ENCODE results near the gene NKAIN2. TPM values are rescaled to one million over a fixed set of nuclear protein-coding genes. Genes with fewer than 3 reads are reported as not detected.
"Not testable (repeated sequence)": the region's sequence is repeated elsewhere in the genome, so short reads cannot be mapped to it uniquely, and the experiment has no call there.

NKAIN2 gene
- total RNA-seq, 1 experiment from 2014 or later = 2.5 TPM

- in situ Hi-C loops (cut with HindIII; ENCODE audit: low pct_unique_long_range_greater_than_20kb, low sequenced_read_pairs) = no loop called here
Measured at GRCh38 chr6:123855506-123855905, 51.8 kb downstream of the NKAIN2 start.

GRCh38 chr6:123859291-123859690 is 55.6 kb downstream of the NKAIN2 start:
- in situ Hi-C loops (cut with HindIII; ENCODE audit: low pct_unique_long_range_greater_than_20kb, low sequenced_read_pairs) = no loop called here
- DNase-seq (ENCODE audit: low read depth) = no peak

More at GRCh38 chr6:123855506-123855905, 51.8 kb downstream of the NKAIN2 start:
- no peak for DNase-seq (ENCODE audit: low read depth)

GRCh38 chr6:123869334-123869733 is 65.7 kb downstream of the NKAIN2 start:
- in situ Hi-C loops (cut with HindIII; ENCODE audit: low pct_unique_long_range_greater_than_20kb, low sequenced_read_pairs) = no loop called here

GRCh38 chr6:123873974-123874373 is 70.3 kb downstream of the NKAIN2 start:
- DNase-seq (ENCODE audit: low read depth) = no peak
- in situ Hi-C loops (cut with HindIII; ENCODE audit: low pct_unique_long_range_greater_than_20kb, low sequenced_read_pairs) = no loop called here

More at GRCh38 chr6:123869334-123869733, 65.7 kb downstream of the NKAIN2 start:
- DNase-seq (ENCODE audit: low read depth) = no peak

- DNase-seq (ENCODE audit: low read depth) = no peak
- in situ Hi-C loops (cut with HindIII; ENCODE audit: low pct_unique_long_range_greater_than_20kb, low sequenced_read_pairs) = no loop called here
Measured at GRCh38 chr6:123875784-123876183, 72.1 kb downstream of the NKAIN2 start.

GRCh38 chr6:123879749-123880148 is 76.1 kb downstream of the NKAIN2 start:
- no peak for DNase-seq (ENCODE audit: low read depth)
- in situ Hi-C loops (cut with HindIII; ENCODE audit: low pct_unique_long_range_greater_than_20kb, low sequenced_read_pairs) = no loop called here

GRCh38 chr6:123888771-123889513 is 85.3 kb downstream of the NKAIN2 start:
- in situ Hi-C loops (cut with HindIII; ENCODE audit: low pct_unique_long_range_greater_than_20kb, low sequenced_read_pairs) = no loop called here
- DNase-seq (ENCODE audit: low read depth) = no peak

- DNase-seq (ENCODE audit: low read depth) = no peak
Measured at GRCh38 chr6:123895346-123895745, 91.7 kb downstream of the NKAIN2 start.

GRCh38 chr6:123895806-123896205 is 92.1 kb downstream of the NKAIN2 start:
- in situ Hi-C loops (cut with HindIII; ENCODE audit: low pct_unique_long_range_greater_than_20kb, low sequenced_read_pairs) = no loop called here

More at GRCh38 chr6:123895346-123895745, 91.7 kb downstream of the NKAIN2 start:
- in situ Hi-C loops (cut with HindIII; ENCODE audit: low pct_unique_long_range_greater_than_20kb, low sequenced_read_pairs) = no loop called here

GRCh38 chr6:123896869-123897268 is 93.2 kb downstream of the NKAIN2 start:
- no peak for DNase-seq (ENCODE audit: low read depth)
- in situ Hi-C loops (cut with HindIII; ENCODE audit: low pct_unique_long_range_greater_than_20kb, low sequenced_read_pairs) = no loop called here

More at GRCh38 chr6:123895806-123896205, 92.1 kb downstream of the NKAIN2 start:
- no peak for DNase-seq (ENCODE audit: low read depth)

GRCh38 chr6:123897965-123898364 is 94.3 kb downstream of the NKAIN2 start:
- no peak for DNase-seq (ENCODE audit: low read depth)
- in situ Hi-C loops (cut with HindIII; ENCODE audit: low pct_unique_long_range_greater_than_20kb, low sequenced_read_pairs) = no loop called here

- in situ Hi-C loops (cut with HindIII; ENCODE audit: low pct_unique_long_range_greater_than_20kb, low sequenced_read_pairs) = no loop called here
- no peak for DNase-seq (ENCODE audit: low read depth)
Measured at GRCh38 chr6:123898665-123899064, 95.0 kb downstream of the NKAIN2 start.

GRCh38 chr6:123899745-123900144 is 96.1 kb downstream of the NKAIN2 start:
- in situ Hi-C loops (cut with HindIII; ENCODE audit: low pct_unique_long_range_greater_than_20kb, low sequenced_read_pairs) = no loop called here
- DNase-seq (ENCODE audit: low read depth) = no peak

GRCh38 chr6:123901436-123901835 is 97.8 kb downstream of the NKAIN2 start:
- DNase-seq (ENCODE audit: low read depth) = no peak
- in situ Hi-C loops (cut with HindIII; ENCODE audit: low pct_unique_long_range_greater_than_20kb, low sequenced_read_pairs) = no loop called here

GRCh38 chr6:123902738-123903313 is 99.2 kb downstream of the NKAIN2 start:
- in situ Hi-C loops (cut with HindIII; ENCODE audit: low pct_unique_long_range_greater_than_20kb, low sequenced_read_pairs) = no loop called here
- DNase-seq (ENCODE audit: low read depth) = no peak

GRCh38 chr6:123904228-123904627 is 100.6 kb downstream of the NKAIN2 start:
- in situ Hi-C loops (cut with HindIII; ENCODE audit: low pct_unique_long_range_greater_than_20kb, low sequenced_read_pairs) = no loop called here
- no peak for DNase-seq (ENCODE audit: low read depth)

- no peak for DNase-seq (ENCODE audit: low read depth)
- in situ Hi-C loops (cut with HindIII; ENCODE audit: low pct_unique_long_range_greater_than_20kb, low sequenced_read_pairs) = no loop called here
Measured at GRCh38 chr6:123908797-123909196, 105.1 kb downstream of the NKAIN2 start.

GRCh38 chr6:123909989-123910388 is 106.3 kb downstream of the NKAIN2 start:
- in situ Hi-C loops (cut with HindIII; ENCODE audit: low pct_unique_long_range_greater_than_20kb, low sequenced_read_pairs) = no loop called here
- no peak for DNase-seq (ENCODE audit: low read depth)

- DNase-seq (ENCODE audit: low read depth) = no peak
- in situ Hi-C loops (cut with HindIII; ENCODE audit: low pct_unique_long_range_greater_than_20kb, low sequenced_read_pairs) = no loop called here
Measured at GRCh38 chr6:123913863-123914262, 110.2 kb downstream of the NKAIN2 start.

- in situ Hi-C loops (cut with HindIII; ENCODE audit: low pct_unique_long_range_greater_than_20kb, low sequenced_read_pairs); DNase-seq (ENCODE audit: low read depth): not testable (repeated sequence)
Measured at GRCh38 chr6:123923379-123923778, 119.7 kb downstream of the NKAIN2 start.
